Endothelial cell (in vitro differentiated cells): Measurements from ENCODE around the gene LAYN. TPM values are rescaled to one million over a fixed set of nuclear protein-coding genes. Genes with fewer than 3 reads are reported as not detected.

Source experiments
- DNase-seq: peaks from one replicate; pipeline ENCODE4 v3.0.0; 2021; ENCODE audit warnings: low spot score
- H3K27ac Mint-ChIP-seq: one replicate; pipeline ENCODE4 v1.8.0; 2021; ENCODE audit warnings: mixed read lengths, inconsistent platforms; ENCODE audit not compliant: unreplicated experiment
- H3K27me3 Mint-ChIP-seq: one replicate; pipeline ENCODE4 v1.8.0; 2021; ENCODE audit warnings: mild to moderate bottlenecking, moderate library complexity, mixed read lengths, inconsistent platforms; ENCODE audit not compliant: unreplicated experiment
- H3K36me3 Mint-ChIP-seq: one replicate; pipeline ENCODE4 v1.8.0; 2021; ENCODE audit warnings: mild to moderate bottlenecking, low read depth, mixed read lengths, inconsistent platforms; ENCODE audit not compliant: unreplicated experiment
- H3K4me1 Mint-ChIP-seq: one replicate; pipeline ENCODE4 v1.8.0; 2021; ENCODE audit warnings: mild to moderate bottlenecking, mixed read lengths, inconsistent platforms; ENCODE audit not compliant: unreplicated experiment
- H3K4me3 Mint-ChIP-seq: one replicate; pipeline ENCODE4 v1.8.0; 2021; ENCODE audit warnings: mild to moderate bottlenecking, mixed read lengths, inconsistent platforms; ENCODE audit not compliant: unreplicated experiment
- H3K9me3 Mint-ChIP-seq: one replicate; pipeline ENCODE4 v1.8.0; 2021; ENCODE audit warnings: mixed read lengths, inconsistent platforms; ENCODE audit not compliant: unreplicated experiment
- CTCF ChIP-seq: fragments of 200-600 bp; sonication (generic); IDR thresholded peaks from one replicate; pipeline ENCODE4 v1.5.0; 2021; ENCODE audit warnings: antibody characterized with exemption; ENCODE audit not compliant: unreplicated experiment
- total RNA-seq: library from RNA; stranded (reverse); fragmentation: NEBNext Ultra II Directional; extraction: Animal tissue kit (Norgen Biotek cat#: 25700); gene quantifications from one replicate; pipeline ENCODE4 v1.2.1, GENCODE V29; 2021; ENCODE audit not compliant: unreplicated experiment

The LAYN gene
- total RNA-seq, 1 donor from 2014 or later = 26.2 TPM

- no peaks in the 10 kb centered on the region for H3K36me3 Mint-ChIP-seq
- H3K4me3 Mint-ChIP-seq = no peak overlapping the region
- H3K27ac Mint-ChIP-seq = no peak overlapping the region
- no peak for TF ChIP-seq CTCF
- peaks cover 5% of the 10 kb centered on the region for H3K4me1 Mint-ChIP-seq
- H3K9me3 Mint-ChIP-seq = no peaks in the 10 kb centered on the region
- H3K27me3 Mint-ChIP-seq = peaks cover 5% of the 10 kb centered on the region
- no peak for DNase-seq
Measured at GRCh38 chr11:111522426-111522825, 18.1 kb upstream of the LAYN start.

- peaks cover 5% of the 10 kb centered on the region for H3K27me3 Mint-ChIP-seq
- H3K27ac Mint-ChIP-seq = no peak overlapping the region
- H3K4me1 Mint-ChIP-seq = peaks cover 5% of the 10 kb centered on the region
- no peak for TF ChIP-seq CTCF
- H3K36me3 Mint-ChIP-seq = no peaks in the 10 kb centered on the region
- no peaks in the 10 kb centered on the region for H3K9me3 Mint-ChIP-seq
- no peak overlapping the region for H3K4me3 Mint-ChIP-seq
- DNase-seq = no peak
Measured at GRCh38 chr11:111523343-111523742, 17.2 kb upstream of the LAYN start.

GRCh38 chr11:111524056-111524455, 16.5 kb upstream of the LAYN start:
- Mint-ChIP-seq H3K4me3 (no peak overlapping the region), H3K4me1 (peaks cover 10% of the 10 kb centered on the region), H3K9me3 (no peaks in the 10 kb centered on the region), H3K36me3 (no peaks in the 10 kb centered on the region), H3K27ac (no peak overlapping the region), H3K27me3 (peaks cover 5% of the 10 kb centered on the region)
- TF ChIP-seq CTCF = no peak
- DNase-seq = no peak

- Mint-ChIP-seq H3K4me3 (no peak overlapping the region), H3K27me3 (peaks cover 5% of the 10 kb centered on the region), H3K36me3 (no peaks in the 10 kb centered on the region), H3K9me3 (no peaks in the 10 kb centered on the region), H3K4me1 (peaks cover 10% of the 10 kb centered on the region), H3K27ac (no peak overlapping the region)
- DNase-seq = no peak
- TF ChIP-seq CTCF = no peak
Measured at GRCh38 chr11:111525456-111525855, 15.1 kb upstream of the LAYN start.

- H3K4me3 Mint-ChIP-seq = no peak overlapping the region
- peaks cover 5% of the 10 kb centered on the region for H3K27me3 Mint-ChIP-seq
- no peak overlapping the region for H3K27ac Mint-ChIP-seq
- no peak for DNase-seq
- no peaks in the 10 kb centered on the region for H3K9me3 Mint-ChIP-seq
- H3K4me1 Mint-ChIP-seq = peaks cover 10% of the 10 kb centered on the region
- TF ChIP-seq CTCF = no peak
- H3K36me3 Mint-ChIP-seq = no peaks in the 10 kb centered on the region
Measured at GRCh38 chr11:111526501-111526900, 14.0 kb upstream of the LAYN start.
